ENCODE measurements around the gene PLEKHA7.
"Not testable (repeated sequence)": the region's sequence is repeated elsewhere in the genome, so short reads cannot be mapped to it uniquely, and the experiment has no call there.

Gene PLEKHA7

GRCh38 chr11:16911186-16911585 is 103.0 kb downstream of the PLEKHA7 start:
- no peak for DNase-seq (ENCODE audit: low read depth)
- no peak for TF ChIP-seq MAX (IDR thresholded peaks at IDR 0.05; ENCODE audit: low read depth, low read length)
- TF ChIP-seq MYC (IDR thresholded peaks at IDR 0.05; ENCODE audit: low read depth, low read length) = no peak
- no peak for TF ChIP-seq CTCF (IDR thresholded peaks at IDR 0.05; ENCODE audit: low read depth, low read length)
- TF ChIP-seq POLR2A (IDR thresholded peaks at IDR 0.05; ENCODE audit: extremely low read depth, insufficient read length) = no peak
- no peak overlapping the region for H3K4me3 ChIP-seq (ENCODE audit: low read depth, low read length)

- no peak for DNase-seq (ENCODE audit: low read depth)
- no peak for TF ChIP-seq CTCF (IDR thresholded peaks at IDR 0.05; ENCODE audit: low read depth, low read length)
- no peak for TF ChIP-seq MYC (IDR thresholded peaks at IDR 0.05; ENCODE audit: low read depth, low read length)
- TF ChIP-seq POLR2A (IDR thresholded peaks at IDR 0.05; ENCODE audit: extremely low read depth, insufficient read length) = no peak
- TF ChIP-seq MAX (IDR thresholded peaks at IDR 0.05; ENCODE audit: low read depth, low read length) = no peak
- no peak overlapping the region for H3K4me3 ChIP-seq (ENCODE audit: low read depth, low read length)
Measured at GRCh38 chr11:16909359-16910035, 104.7 kb downstream of the PLEKHA7 start.

- DNase-seq (ENCODE audit: low read depth) = no peak
- TF ChIP-seq CTCF (IDR thresholded peaks at IDR 0.05; ENCODE audit: low read depth, low read length) (no peak), POLR2A (IDR thresholded peaks at IDR 0.05; ENCODE audit: extremely low read depth, insufficient read length) (no peak), MAX (IDR thresholded peaks at IDR 0.05; ENCODE audit: low read depth, low read length) (no peak), MYC (IDR thresholded peaks at IDR 0.05; ENCODE audit: low read depth, low read length) (no peak)
Measured at GRCh38 chr11:16905375-16905774, 108.8 kb downstream of the PLEKHA7 start.

GRCh38 chr11:16904761-16905160 is 109.5 kb downstream of the PLEKHA7 start:
- H3K4me3 ChIP-seq (ENCODE audit: low read depth, low read length); DNase-seq (ENCODE audit: low read depth): not testable (repeated sequence)

More at GRCh38 chr11:16905375-16905774, 108.8 kb downstream of the PLEKHA7 start:
- H3K4me3 ChIP-seq (ENCODE audit: low read depth, low read length) = no peak overlapping the region

- no peak overlapping the region for H3K4me3 ChIP-seq (ENCODE audit: low read depth, low read length)
- TF ChIP-seq POLR2A (IDR thresholded peaks at IDR 0.05; ENCODE audit: extremely low read depth, insufficient read length) (no peak), MYC (IDR thresholded peaks at IDR 0.05; ENCODE audit: low read depth, low read length) (no peak)
- DNase-seq (ENCODE audit: low read depth) = no peak
Measured at GRCh38 chr11:16902781-16903378, 111.3 kb downstream of the PLEKHA7 start.

- TF ChIP-seq MYC (IDR thresholded peaks at IDR 0.05; ENCODE audit: low read depth, low read length) = no peak
- no peak for TF ChIP-seq MAX (IDR thresholded peaks at IDR 0.05; ENCODE audit: low read depth, low read length)
- TF ChIP-seq CTCF (IDR thresholded peaks at IDR 0.05; ENCODE audit: low read depth, low read length) = no peak
- TF ChIP-seq POLR2A (IDR thresholded peaks at IDR 0.05; ENCODE audit: extremely low read depth, insufficient read length) = no peak
- DNase-seq (ENCODE audit: low read depth) = no peak
- H3K4me3 ChIP-seq (ENCODE audit: low read depth, low read length) = no peak overlapping the region
Measured at GRCh38 chr11:16902182-16902581, 112.0 kb downstream of the PLEKHA7 start.

GRCh38 chr11:16900491-16900890 is 113.7 kb downstream of the PLEKHA7 start:
- no peak for DNase-seq (ENCODE audit: low read depth)
- H3K4me3 ChIP-seq (ENCODE audit: low read depth, low read length) = no peak overlapping the region
- no peak for TF ChIP-seq MAX (IDR thresholded peaks at IDR 0.05; ENCODE audit: low read depth, low read length)
- TF ChIP-seq POLR2A (IDR thresholded peaks at IDR 0.05; ENCODE audit: extremely low read depth, insufficient read length) = no peak
- no peak for TF ChIP-seq CTCF (IDR thresholded peaks at IDR 0.05; ENCODE audit: low read depth, low read length)
